Amniotic epithelial cell (primary cell): Measurements from ENCODE around the gene F7.
"Not testable (repeated sequence)": the region's sequence is repeated elsewhere in the genome, so short reads cannot be mapped to it uniquely, and the experiment has no call there.

Source experiments
- DNase-seq: peaks from one replicate; pipeline ENCODE4 v3.0.0-alpha.2; 2010; ENCODE audit warnings: low read depth

Gene F7

GRCh38 chr13:113102302-113102701 is 3.3 kb upstream of the F7 start:
- not testable (repeated sequence) for DNase-seq

GRCh38 chr13:113102727-113103126 is 2.9 kb upstream of the F7 start:
- no peak for DNase-seq

DNA sequence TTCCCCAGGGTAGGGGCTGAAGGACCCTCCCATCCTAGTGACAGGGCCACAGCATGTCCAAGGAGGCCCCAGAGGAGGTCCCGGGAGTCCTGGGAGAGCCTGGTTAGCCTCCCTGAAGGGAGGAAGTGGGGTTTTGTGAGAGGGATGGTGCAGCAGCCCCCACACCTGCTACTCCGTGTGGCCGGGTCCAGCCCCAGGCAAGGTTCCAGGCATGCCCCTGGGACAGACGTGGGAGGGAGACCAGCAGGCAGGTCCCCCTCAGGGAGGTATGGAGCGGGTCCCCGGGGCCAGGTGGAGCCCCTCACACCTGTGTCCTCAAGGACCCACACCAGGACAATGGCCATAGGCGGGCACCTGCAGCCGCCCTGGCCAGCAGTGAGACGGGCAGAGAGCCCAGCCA is 1.9 kb upstream of the F7 start:
- DNase-seq = no peak

GRCh38 chr13:113105921-113106452 is 396 bp downstream of the F7 start:
- DNase-seq = no peak

DNA sequence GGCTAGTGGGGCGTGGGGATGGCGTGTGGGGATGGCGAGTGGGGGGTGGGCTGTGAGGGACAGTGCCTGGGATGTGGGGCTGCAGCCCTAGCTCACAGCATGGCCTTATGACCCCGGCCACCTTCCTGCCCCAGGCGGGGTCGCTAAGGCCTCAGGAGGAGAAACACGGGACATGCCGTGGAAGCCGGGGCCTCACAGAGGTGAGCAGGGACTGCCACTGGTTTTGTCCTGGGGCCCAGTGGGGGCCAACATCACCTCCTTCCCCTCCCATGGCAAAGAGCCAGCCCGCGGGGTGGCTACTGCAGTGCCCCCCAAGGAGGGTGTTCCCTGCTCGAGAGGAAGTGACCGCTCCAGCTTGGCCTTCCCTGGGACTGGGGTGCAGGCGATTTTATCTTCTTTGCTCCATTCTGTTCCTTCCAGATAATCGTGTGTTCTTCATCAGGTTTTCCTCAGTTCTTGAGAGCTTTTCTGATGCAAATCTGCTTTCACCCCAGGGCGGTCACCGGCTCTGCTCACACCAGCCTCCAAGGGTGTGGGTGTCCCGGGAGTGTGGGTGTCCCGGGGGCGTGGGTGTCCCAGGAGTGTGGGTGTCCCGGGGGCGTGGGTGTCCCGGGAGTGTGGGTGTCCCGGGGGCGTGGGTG is 1.2 kb downstream of the F7 start:
- no peak for DNase-seq

DNA sequence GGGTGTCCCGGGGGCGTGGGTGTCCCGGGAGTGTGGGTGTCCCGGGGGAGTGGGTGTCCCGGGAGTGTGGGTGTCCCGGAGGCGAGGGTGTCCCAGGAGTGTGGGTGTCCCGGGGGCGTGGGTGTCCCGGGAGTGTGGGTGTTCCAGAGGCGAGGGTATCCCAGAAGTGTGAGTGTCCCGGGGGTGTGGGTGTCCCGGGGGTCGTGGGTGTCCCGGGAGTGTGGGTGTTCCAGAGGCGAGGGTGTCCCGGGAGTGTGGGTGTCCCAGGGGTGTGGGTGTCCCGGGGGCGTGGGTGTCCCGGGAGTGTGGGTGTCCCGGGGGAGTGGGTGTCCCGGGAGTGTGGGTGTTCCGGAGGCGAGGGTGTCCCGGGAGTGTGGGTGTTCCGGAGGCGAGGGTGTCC is 2.9 kb downstream of the F7 start:
- DNase-seq = not testable (repeated sequence)

DNA sequence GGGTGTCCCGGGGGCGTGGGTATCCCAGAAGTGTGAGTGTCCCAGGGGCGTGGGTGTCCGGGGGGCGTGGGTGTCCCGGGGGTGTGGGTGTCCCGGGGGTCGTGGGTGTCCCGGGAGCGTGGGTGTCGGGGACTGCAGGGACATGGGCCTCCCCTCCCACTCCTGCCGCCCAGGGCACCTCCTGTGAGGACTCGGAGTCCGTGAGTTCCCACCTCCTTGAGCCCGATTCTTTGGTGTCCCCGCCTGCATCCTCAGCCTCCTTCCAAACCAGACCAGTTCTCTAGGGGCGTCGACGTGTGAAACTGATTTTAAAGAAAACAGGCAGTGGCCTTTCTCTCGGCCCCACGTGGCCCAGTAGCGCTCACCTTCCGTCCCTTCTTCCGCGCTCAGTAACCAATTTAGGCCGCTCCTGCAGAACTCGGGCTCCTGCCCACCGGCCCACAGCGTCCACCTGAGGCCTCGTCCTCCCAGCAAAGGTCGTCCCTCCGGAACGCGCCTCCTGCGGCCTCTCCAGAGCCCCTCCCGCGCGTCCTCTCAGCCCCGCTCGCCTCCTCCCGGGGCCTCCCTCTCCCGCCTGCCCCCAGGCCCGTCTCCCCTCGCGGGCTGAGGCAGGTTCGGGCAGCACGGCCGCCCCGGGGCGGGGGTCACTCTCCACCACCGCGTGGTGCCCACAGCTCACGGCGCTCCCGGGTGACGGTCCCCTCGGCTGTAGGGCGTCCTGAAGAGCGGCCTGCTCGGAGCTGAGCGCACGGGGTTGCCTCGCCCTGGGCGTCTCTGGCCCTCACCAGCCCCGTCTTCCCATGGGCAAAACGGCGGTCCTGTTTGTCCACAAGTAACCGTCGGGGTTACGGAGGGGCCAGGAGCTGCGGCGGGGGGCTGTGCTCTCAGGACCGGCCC is 3.8 kb downstream of the F7 start:
- DNase-seq = no peak

DNA sequence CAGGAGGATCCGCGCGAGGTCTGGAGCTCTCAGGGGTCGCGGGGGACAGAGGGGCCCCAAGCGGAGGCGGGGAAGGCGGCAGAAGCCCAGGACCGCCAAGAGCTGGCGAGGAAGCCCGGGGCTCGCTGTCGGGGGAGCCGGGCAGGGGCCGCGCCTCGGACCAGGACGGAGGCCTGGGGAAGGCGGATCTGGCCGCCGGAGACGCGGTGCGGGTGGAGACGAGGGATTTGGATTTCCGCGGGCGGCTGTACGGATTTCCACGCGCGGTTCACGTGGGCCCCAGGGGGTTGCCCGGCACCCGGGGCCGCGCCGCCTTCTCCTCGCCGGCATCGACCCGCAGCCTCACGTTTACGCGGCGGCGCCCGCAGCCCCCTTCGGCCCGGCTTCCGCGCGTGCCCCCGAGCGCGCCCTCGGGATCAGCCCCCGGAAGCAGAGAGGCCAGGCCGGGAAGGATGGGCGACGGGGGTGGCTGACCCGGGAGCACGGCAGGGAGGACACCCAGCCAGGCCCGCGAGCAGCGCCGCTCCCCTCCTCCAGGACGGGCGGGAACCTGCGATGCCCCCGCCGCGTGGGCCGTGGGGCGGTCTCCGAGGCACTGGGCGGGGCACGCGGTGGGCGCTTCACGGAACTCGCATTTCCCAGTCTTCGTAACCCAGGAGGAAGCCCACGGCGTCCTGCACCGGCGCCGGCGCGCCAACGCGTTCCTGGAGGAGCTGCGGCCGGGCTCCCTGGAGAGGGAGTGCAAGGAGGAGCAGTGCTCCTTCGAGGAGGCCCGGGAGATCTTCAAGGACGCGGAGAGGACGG is 4.7 kb downstream of the F7 start:
- peak; percentile 13 for DNase-seq

- DNase-seq = no peak
Observed at GRCh38 chr13:113110852-113111315, 5.3 kb downstream of the F7 start.

GRCh38 chr13:113111821-113112220 is 6.2 kb downstream of the F7 start:
- DNase-seq = not testable (repeated sequence)

- not testable (repeated sequence) for DNase-seq
Observed at GRCh38 chr13:113112475-113112874, 6.9 kb downstream of the F7 start.

- no peak for DNase-seq
Observed at GRCh38 chr13:113112893-113113845, 7.6 kb downstream of the F7 start.

GRCh38 chr13:113113846-113114271 is 8.3 kb downstream of the F7 start:
- DNase-seq = no peak

GRCh38 chr13:113114511-113115362 is 9.1 kb downstream of the F7 start:
- DNase-seq = no peak

DNA sequence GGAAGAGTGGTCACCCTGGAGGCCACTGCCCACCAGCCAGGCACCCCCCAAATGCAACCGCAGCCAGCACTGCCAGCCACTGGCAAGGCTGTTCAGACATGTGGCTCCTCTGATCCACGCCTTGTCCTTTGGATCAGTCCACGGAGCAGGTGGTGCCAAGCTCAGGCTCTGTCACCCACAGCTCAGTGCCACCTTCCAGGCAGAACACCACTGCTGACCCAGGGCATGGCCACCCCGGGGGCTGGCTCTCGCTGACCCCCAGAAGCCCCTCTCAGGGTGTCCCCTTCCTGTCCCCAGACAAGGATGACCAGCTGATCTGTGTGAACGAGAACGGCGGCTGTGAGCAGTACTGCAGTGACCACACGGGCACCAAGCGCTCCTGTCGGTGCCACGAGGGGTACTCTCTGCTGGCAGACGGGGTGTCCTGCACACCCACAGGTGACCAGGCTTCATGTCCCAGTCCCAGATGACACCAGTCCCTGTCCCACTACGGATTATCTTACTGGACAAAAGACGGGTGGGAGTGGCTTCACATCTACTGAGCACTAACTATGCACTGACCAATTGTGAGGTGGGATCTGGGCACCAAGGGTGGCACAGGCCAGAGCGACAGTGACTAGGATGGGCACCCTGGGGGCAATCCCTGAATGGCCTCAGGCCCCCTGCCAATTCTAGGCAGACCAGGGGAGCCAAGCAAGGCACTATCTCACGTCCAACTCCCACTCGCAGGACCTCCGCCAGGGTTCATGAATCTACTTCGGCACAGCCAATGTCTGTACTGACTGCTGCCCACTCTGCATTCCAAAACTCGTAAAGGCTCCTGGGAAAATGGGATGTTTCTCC is 10.0 kb downstream of the F7 start:
- no peak for DNase-seq

DNA sequence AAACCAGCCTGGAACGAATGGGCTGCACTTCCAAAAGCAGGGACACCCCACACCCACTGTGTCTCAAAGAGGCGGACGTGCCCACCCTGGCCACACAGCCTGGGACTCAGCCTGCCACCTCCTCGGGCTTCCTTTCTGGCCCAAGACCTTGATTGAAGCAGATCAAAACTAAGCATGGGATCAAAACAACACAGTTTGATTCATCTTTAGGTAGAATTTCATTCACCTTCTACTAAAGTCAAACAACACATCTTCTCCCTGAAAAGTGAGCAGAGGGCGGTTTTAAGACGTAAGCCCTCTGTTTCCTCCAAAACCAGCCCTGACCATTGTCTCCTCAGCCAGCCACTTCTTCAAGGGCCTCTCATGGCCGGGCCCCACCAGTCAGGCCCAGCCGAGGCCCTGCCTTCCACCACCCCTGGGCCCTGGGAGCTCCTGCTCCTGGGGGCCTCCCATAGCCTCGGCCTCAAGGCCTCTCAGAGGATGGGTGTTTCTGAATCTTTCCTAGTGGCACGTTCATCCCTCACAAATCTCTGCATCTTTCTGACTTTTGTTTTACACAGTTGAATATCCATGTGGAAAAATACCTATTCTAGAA is 10.7 kb downstream of the F7 start:
- DNase-seq = no peak

GRCh38 chr13:113116871-113117271 is 11.3 kb downstream of the F7 start:
- DNase-seq = no peak

DNA sequence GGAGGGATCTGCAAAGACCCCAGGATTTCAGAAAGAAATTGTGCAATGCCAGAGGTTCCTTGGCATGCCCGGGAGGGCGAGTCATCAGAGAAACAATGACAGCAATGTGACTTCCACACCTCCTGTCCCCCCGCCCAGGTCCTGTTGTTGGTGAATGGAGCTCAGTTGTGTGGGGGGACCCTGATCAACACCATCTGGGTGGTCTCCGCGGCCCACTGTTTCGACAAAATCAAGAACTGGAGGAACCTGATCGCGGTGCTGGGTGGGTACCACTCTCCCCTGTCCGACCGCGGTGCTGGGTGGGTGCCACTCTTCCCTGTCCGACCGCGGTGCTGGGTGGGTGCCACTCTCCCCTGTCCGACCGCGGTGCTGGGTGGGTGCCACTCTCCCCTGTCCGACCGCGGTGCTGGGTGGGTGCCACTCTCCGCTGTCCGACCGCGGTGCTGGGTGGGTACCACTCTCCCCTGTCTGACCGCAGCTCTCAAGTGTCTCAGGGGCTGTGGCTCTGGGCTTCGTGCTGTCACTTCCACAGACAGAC is 11.8 kb downstream of the F7 start:
- no peak for DNase-seq

GRCh38 chr13:113117911-113118260 is 12.3 kb downstream of the F7 start:
- no peak for DNase-seq
